Mesendoderm (in vitro differentiated cells): ENCODE data around the gene PRRC2A.
A peak's percentile ranks its signal among the peaks of the same experiment; 100 is the strongest.

Experiments used
- DNase-seq: peaks from one replicate; pipeline ENCODE4 v3.0.0; 2013
- H2AK5ac ChIP-seq: 2 replicates; pipeline ENCODE4 v1.6.1; 2013; ENCODE audit warnings: low read length, inconsistent platforms
- H2BK120ac ChIP-seq: 2 replicates; pipeline ENCODE4 v1.6.1; 2013; ENCODE audit warnings: low read depth, mild to moderate bottlenecking, low read length, moderate library complexity, mixed read lengths
- H2BK15ac ChIP-seq: replicated peaks from 2 replicates; pipeline ENCODE4 v1.6.1; 2013; ENCODE audit warnings: low read depth, mild to moderate bottlenecking, moderate library complexity
- H2BK5ac ChIP-seq: 2 replicates; pipeline ENCODE4 v1.6.1; 2013; ENCODE audit warnings: low read length, inconsistent platforms
- H3K18ac ChIP-seq: 2 replicates; pipeline ENCODE4 v1.6.1; 2013; ENCODE audit warnings: mild to moderate bottlenecking, low read length, mixed read lengths
- H3K23ac ChIP-seq: one replicate; pipeline ENCODE4 v1.6.1; 2013; ENCODE audit warnings: low read length
- H3K27ac ChIP-seq: 2 replicates; pipeline ENCODE4 v1.5.1; 2013; ENCODE audit warnings: low read depth, mild to moderate bottlenecking, inconsistent platforms, low read length, moderate library complexity
- H3K27me3 ChIP-seq: 2 replicates; pipeline ENCODE4 v1.6.1; 2013; ENCODE audit warnings: low read length, control low read depth, mild to moderate bottlenecking, inconsistent platforms; ENCODE audit not compliant: insufficient read depth, poor library complexity
- H3K36me3 ChIP-seq: 2 replicates; pipeline ENCODE4 v1.6.1; 2013; ENCODE audit warnings: low read length, inconsistent platforms; ENCODE audit not compliant: control insufficient read depth, insufficient read depth
- H3K4ac ChIP-seq: one replicate; pipeline ENCODE4 v1.6.1; 2013; ENCODE audit warnings: low read depth, mild to moderate bottlenecking, low read length, moderate library complexity
- H3K4me1 ChIP-seq: 2 replicates; pipeline ENCODE4 v1.6.1; 2013; ENCODE audit warnings: low read depth, low read length, inconsistent platforms; ENCODE audit not compliant: control insufficient read depth
- H3K4me2 ChIP-seq: 2 replicates; pipeline ENCODE4 v1.6.1; 2013; ENCODE audit warnings: low read length
- H3K4me3 ChIP-seq: 2 replicates; pipeline ENCODE4 v1.5.1; 2013; ENCODE audit warnings: mild to moderate bottlenecking, low read length
- H3K56ac ChIP-seq: one replicate; pipeline ENCODE4 v1.6.1; 2013; ENCODE audit warnings: low read length
- H3K79me1 ChIP-seq: 2 replicates; pipeline ENCODE4 v1.6.1; 2013; ENCODE audit warnings: low read length, inconsistent platforms
- H3K79me2 ChIP-seq: 2 replicates; pipeline ENCODE4 v1.6.1; 2013; ENCODE audit warnings: mild to moderate bottlenecking, low read length; ENCODE audit not compliant: control insufficient read depth, insufficient read depth
- H3K9ac ChIP-seq: 2 replicates; pipeline ENCODE4 v1.6.1; 2013; ENCODE audit warnings: low read length, inconsistent platforms
- H4K5ac ChIP-seq: one replicate; pipeline ENCODE4 v1.6.1; 2013; ENCODE audit warnings: low read length
- H4K8ac ChIP-seq: one replicate; pipeline ENCODE4 v1.6.1; 2013; ENCODE audit warnings: low read depth, mild to moderate bottlenecking, control low read depth, low read length, moderate library complexity
- WGBS: extraction: QIAGEN DNeasy Blood & Tissue Kit; methylation state at CpG from one replicate; pipeline ENCODE4 v1.1.7; 2013; ENCODE audit warnings: low lambda C conversion rate, missing lambda C conversion rate; ENCODE audit not compliant: insufficient coverage; ENCODE audit errors: extremely low coverage; 5-methylcytosine and 5-hydroxymethylcytosine counted together

Gene PRRC2A

DNA sequence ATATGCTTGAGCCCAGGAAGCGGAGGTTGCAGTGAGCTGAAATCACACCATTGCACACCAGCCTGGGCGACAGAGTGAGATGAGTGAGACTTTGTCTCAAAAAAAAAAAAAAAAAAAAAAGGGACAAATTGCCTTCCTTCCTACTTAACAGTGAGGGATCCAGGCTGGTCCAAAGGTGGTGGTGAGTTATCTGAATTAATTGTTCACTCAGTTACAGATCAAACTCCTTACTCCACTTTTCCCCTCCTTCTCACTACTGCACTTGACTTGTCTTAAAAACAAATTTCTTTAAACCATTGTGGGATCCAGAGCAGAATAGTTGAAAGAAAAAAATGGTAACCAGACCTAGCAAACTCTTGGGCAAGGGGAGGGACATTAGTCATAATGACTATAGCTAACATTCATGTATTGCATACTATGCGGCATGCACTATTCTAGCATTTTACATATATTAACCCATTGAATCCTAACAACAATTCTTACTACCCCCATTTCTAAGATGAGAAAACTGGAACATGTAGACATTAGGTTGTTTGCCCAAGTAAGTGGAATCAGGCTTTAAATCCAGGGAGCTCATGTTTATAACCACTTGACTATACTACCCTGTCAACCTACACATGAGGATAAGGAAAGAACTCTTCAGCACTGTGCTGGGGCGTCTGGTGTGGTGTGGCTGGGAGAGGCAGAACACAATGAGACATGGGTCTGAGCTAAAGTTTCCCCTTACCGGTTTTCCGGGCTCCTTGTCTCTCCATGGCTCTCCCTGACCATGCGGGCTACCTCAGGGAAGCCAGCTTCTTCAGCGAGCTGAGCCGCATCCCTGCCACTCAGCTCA lies 42.8 kb downstream of the PRRC2A start:
- Histone ChIP-seq H2AK5ac (no peak overlapping the region), H3K4ac (peak overlapping the region; percentile 61), H3K36me3 (peaks cover 3% of the 10 kb centered on the region), H3K27ac (peak overlapping the region; percentile 95), H3K56ac (peak overlapping the region; percentile 98), H2BK5ac (no peak overlapping the region), H2BK120ac (no peak overlapping the region), H3K18ac (no peak overlapping the region), H3K4me2 (peak overlapping the region; percentile 63), H3K79me1 (peaks cover 36% of the 10 kb centered on the region), H3K23ac (no peak overlapping the region), H3K4me3 (no peak overlapping the region), H2BK15ac (no peak overlapping the region), H3K79me2 (peaks cover 47% of the 10 kb centered on the region), H4K8ac (no peak overlapping the region), H3K4me1 (peaks cover 11% of the 10 kb centered on the region), H3K9ac (peak overlapping the region; percentile 99), H4K5ac (no peak overlapping the region), H3K27me3 (no peaks in the 10 kb centered on the region)
- no peak for DNase-seq
- WGBS: no CpG with 5 or more reads among the region's 9 CpGs

DNA sequence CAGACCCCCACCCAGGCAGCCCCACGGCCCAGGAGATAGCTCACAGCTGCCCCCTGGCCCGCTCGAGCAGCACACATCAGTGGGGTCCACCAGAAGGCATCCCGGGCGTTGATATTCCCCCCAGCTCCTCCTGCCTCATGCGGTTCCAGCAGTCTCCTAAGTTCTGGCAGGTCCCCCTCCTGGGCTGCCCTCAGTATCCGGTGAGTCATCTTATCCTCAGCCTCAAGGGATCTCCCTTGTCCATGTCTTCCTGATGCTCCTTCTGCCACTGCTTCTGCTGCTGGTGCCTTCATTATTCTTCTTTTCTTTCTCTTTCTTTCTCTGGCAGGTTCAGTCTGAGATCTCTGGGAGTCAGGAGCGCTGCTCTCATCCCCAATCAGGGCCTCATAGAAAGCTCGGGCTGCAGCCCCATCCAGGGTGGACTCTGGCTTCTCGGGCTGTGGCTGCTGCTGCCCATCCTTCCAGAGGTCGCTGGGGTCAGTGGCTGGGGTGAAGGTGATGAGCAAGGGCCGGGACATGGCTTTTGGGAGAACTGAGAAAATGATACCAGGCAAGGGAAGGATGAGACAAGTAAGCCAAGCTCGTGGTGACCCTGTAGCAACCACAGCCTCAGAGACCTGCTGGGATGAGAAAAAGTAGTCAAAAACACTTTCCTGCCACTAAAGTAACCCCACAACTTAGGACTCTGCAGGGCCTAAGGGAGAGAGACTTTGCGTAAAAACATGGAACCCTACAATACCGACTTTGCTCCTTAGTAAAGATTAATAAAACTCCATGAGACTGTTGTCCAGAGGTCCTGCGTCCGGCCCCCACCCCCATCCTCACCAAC lies 43.7 kb downstream of the PRRC2A start:
- no CpG with 5 or more reads among the region's 17 CpGs for WGBS
- H3K36me3 ChIP-seq: peaks cover 9% of the 10 kb centered on the region

DNA sequence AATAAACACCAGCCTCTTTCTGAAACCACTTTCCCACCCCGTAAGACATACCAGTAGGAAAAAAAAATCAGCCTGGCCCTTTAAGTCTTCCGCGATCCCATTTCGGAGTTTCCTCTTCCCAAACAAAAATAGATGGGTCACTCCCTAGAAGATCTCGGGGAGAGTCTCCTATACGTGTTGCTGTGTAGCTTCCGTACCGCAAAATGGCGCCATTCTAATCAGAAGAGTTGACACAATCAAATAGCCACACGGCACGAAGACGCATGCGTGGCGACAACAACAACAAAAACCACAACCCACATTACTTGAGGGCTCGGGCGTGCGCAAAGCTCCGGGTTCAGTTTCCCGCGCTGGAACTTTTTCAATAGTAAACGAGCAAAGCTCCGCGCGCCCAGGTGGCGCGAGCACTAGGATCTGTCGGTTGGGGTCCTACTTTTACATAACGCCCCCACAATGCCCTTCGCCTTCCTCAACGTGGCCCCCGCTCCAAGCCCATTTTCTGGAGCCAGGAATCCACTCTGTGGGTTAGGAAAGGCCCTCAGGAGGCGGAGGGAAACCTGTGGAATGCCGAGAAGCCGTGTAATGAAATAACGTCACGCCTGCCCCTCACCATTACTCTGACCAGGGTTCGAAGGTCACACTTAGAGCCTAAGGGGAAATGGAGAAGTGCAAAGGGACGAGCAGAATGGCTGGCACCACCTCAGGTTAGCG lies 44.4 kb downstream of the PRRC2A start, which contains the start of gene GPANK1:
Gene GPANK1, minus strand, starts transcription at position 208 of the 711 bp plus-strand sequence. CDS start 519 bp downstream, outside the sequence.
- peak within 1 kb of the TSS; percentile 82 for H2AK5ac ChIP-seq
- peak within 1 kb of the TSS; percentile 46 for H2BK120ac ChIP-seq
- no peak within 1 kb of the TSS for H4K8ac ChIP-seq
- H3K4me1 ChIP-seq: peaks cover 8% of the 10 kb centered on the region
- peaks cover 33% of the 10 kb centered on the region for H3K79me1 ChIP-seq
- H3K27ac ChIP-seq: peak within 1 kb of the TSS; percentile 95
- H3K9ac ChIP-seq: peak within 1 kb of the TSS; percentile 99
- H4K5ac ChIP-seq: peak within 1 kb of the TSS; percentile 33
- H3K79me2 ChIP-seq: peaks cover 42% of the 10 kb centered on the region
- H3K27me3 ChIP-seq: no peaks in the 10 kb centered on the region
- H3K56ac ChIP-seq: peak within 1 kb of the TSS; percentile 98
- H3K4me2 ChIP-seq: peak within 1 kb of the TSS; percentile 63
- WGBS: no CpG with 5 or more reads among the region's 39 CpGs
- H3K36me3 ChIP-seq: peaks cover 11% of the 10 kb centered on the region
- H2BK15ac ChIP-seq: no peak within 1 kb of the TSS
- H3K23ac ChIP-seq: no peak within 1 kb of the TSS
- peak; percentile 95 for DNase-seq
- H3K4ac ChIP-seq: peak within 1 kb of the TSS; percentile 76
- H2BK5ac ChIP-seq: peak within 1 kb of the TSS; percentile 41
- peak within 1 kb of the TSS; percentile 90 for H3K4me3 ChIP-seq
- peak within 1 kb of the TSS; percentile 20 for H3K18ac ChIP-seq

More for the DNA sequence above, 43.7 kb downstream of the PRRC2A start:
- Histone ChIP-seq H3K23ac (no peak overlapping the region), H3K27me3 (no peaks in the 10 kb centered on the region), H3K56ac (peak overlapping the region; percentile 98), H3K4me3 (peak overlapping the region; percentile 90), H3K9ac (peak overlapping the region; percentile 99), H2BK15ac (no peak overlapping the region), H4K5ac (peak overlapping the region; percentile 33), H3K4ac (peak overlapping the region; percentile 61), H3K27ac (peak overlapping the region; percentile 95), H2BK120ac (no peak overlapping the region), H3K4me1 (peaks cover 11% of the 10 kb centered on the region), H3K79me2 (peaks cover 49% of the 10 kb centered on the region), H2BK5ac (peak overlapping the region; percentile 41), H4K8ac (no peak overlapping the region), H3K79me1 (peaks cover 35% of the 10 kb centered on the region), H3K4me2 (peak overlapping the region; percentile 63), H3K18ac (peak overlapping the region; percentile 20), H2AK5ac (peak overlapping the region; percentile 76)
- DNase-seq: peak; percentile 73

DNA sequence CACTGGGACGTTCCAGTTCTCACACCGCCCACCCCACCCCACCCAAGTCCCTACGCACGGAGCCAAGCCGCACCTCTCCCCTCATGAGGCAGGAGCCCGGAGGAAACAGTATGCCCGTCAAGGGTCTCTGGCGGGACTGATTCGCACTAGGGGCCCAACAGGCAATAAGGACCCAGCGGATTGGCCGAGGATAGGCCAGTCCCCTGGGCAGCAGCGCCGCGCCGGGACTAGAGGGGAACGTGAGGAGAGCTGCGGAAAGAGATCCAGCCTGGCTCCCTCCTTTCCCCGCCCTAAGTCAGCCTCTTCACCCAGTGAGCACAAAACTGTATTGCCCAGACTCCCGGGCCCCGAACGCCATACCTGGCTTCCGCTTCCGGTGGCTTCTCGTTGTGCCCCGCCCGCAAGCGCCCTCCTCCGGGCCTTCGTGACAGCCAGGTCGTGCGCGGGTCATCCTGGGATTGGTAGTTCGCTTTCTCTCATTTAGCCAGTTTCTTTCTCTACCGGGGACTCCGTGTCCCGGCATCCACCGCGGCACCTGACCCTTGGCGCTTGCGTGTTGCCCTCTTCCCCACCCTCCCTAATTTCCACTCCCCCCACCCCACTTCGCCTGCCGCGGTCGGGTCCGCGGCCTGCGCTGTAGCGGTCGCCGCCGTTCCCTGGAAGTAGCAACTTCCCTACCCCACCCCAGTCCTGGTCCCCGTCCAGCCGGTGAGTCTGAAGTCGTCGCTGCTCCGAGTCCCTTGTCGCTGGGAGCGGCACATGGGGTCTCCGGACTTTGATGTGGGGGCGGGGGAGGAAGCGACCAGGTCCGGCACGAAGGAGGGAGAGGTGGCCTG lies 45.2 kb downstream of the PRRC2A start, which contains the start of gene CSNK2B:
Gene CSNK2B, plus strand, starts transcription at position 580 of the 836 bp plus-strand sequence. CDS start 752 bp downstream, outside the sequence.
- DNase-seq: peak; percentile 99
- Histone ChIP-seq H3K23ac (peak within 1 kb of the TSS; percentile 90), H2AK5ac (peak within 1 kb of the TSS; percentile 82), H3K79me1 (peaks cover 32% of the 10 kb centered on the region), H3K27ac (peak within 1 kb of the TSS; percentile 95), H3K4me2 (peak within 1 kb of the TSS; percentile 90), H2BK5ac (peak within 1 kb of the TSS; percentile 77), H4K8ac (peak within 1 kb of the TSS; percentile 70), H3K56ac (peak within 1 kb of the TSS; percentile 99), H2BK15ac (no peak within 1 kb of the TSS), H3K4ac (peak within 1 kb of the TSS; percentile 76), H3K4me1 (peaks cover 8% of the 10 kb centered on the region), H3K36me3 (peaks cover 14% of the 10 kb centered on the region), H2BK120ac (peak within 1 kb of the TSS; percentile 46), H3K27me3 (no peaks in the 10 kb centered on the region), H4K5ac (no peak within 1 kb of the TSS), H3K9ac (peak within 1 kb of the TSS; percentile 99), H3K79me2 (peaks cover 38% of the 10 kb centered on the region), H3K4me3 (peak within 1 kb of the TSS; percentile 97), H3K18ac (peak within 1 kb of the TSS; percentile 64)
- WGBS: no CpG with 5 or more reads among the region's 63 CpGs
